NCI-H748 treated with DMSO at 0.1 percent for 48 hours (cell line): ENCODE results near the gene GMPR2.

Experiments used
- DNase-seq: peaks from one replicate; lab custom pipeline; 2025; lab: John Stamatoyannopoulos, UW

The GMPR2 gene

GRCh38 chr14:24268225-24268624 is 35.5 kb downstream of the GMPR2 start:
- DNase-seq: no peak

- DNase-seq: no peak
Measured at GRCh38 chr14:24269368-24269767, 36.6 kb downstream of the GMPR2 start.

GRCh38 chr14:24269910-24270536 is 37.3 kb downstream of the GMPR2 start:
- DNase-seq: no peak

DNA sequence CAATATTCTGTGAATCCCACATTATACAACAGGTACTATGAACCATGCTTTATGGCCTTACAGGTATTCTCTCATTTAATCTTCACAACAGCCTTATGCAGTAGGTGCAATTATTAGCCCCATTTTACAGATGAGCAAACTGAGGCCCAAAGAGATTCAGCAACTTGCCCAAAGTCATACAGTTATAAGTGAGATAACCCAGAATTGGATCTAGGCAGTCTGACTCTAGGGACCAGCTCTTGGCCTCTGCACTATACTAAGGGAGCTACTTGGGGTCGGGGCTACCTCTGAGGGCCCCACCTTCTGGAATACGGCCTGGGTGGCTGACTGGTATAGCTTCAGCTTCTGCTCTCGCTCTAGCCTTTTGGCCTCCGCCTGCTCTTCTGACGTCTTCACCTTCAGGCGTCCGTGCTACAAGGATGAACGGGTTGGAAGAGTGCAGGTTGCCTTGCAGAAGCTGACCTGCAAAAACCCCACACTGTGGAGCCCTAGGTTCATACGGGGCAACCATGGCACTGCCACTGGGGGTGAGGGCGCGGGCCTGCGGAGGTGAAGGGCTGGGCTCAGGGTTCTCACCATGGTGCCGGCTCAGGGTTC is 37.9 kb downstream of the GMPR2 start:
- DNase-seq: no peak

DNA sequence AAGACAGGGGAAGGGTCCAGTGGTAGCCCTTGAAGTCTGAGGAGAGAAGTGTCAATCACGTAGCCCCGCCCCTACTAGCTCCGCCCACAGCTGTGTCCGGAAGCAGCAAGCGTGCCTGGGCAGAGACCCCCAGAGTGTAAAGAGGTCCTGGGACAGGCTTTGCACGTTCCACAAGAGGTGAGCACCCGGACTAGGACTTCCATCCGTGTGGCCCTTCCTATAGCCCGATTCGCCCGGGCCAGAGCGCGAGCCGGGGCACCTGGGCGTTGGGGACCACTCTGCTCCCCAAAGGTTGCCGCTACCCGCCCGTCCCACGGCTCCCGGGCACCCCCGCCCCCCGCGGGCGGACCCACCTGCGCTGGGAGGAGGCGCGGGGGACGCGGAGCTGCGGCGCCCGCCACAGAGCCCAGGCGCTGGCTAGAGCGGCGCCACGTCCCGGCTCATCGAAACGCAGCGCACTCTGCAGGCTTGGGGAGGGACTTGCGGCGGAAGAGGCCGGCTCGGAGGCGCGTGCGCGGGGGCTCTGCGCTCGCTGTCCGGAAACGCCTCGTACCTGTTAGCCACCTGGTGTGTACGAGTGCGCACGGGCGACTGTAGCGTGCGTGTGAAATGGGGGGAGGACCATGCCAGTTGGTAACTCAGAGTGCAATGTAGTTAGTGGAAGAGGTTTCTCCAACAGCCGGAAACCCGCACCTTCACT is 38.6 kb downstream of the GMPR2 start, which contains the start of gene RABGGTA:
TSS of gene RABGGTA (minus strand) at position 464 of the 700 bp plus-strand sequence. CDS start 482 bp downstream, outside the sequence.
- DNase-seq: peak; percentile 80

DNA sequence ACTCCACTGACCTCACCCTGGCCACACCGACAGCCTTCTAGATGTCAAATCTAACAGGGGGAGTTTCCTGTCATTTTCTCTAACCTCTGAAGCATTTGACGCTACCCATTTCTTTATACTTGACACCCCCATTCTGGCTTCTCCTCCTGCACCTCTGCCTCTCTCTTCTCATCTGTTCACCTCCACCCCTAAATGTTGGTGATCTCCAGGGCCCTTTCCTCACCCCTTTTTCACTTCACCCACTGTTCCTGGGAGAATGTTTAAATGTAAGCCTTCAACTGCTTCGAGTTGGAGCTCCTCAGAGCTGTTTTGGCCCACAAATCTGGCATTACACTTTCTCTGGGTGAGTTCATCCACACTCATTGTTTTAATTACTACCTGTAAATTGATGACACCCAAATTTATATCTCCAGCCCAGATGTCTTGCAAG is 39.1 kb downstream of the GMPR2 start:
- no peak for DNase-seq

DNA sequence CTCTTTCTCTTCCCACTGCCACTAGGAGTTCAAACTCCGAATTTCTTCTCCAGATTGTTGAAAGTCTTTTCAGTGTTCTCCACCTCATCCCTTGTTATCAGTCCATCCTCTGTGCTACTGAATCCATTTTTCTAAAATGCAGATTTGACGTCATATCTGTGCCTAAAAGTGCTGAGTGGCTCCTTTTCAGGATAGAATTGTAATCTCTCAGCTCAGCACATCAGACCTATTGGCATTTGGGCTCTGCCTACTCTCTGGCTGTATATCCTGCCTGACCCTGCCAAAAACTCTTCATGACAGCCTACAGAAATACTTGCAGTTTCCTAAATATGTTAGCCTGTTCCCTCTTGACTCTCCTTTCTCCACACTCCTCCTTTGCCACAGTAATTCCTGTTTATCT is 39.7 kb downstream of the GMPR2 start:
- DNase-seq: no peak

DNA sequence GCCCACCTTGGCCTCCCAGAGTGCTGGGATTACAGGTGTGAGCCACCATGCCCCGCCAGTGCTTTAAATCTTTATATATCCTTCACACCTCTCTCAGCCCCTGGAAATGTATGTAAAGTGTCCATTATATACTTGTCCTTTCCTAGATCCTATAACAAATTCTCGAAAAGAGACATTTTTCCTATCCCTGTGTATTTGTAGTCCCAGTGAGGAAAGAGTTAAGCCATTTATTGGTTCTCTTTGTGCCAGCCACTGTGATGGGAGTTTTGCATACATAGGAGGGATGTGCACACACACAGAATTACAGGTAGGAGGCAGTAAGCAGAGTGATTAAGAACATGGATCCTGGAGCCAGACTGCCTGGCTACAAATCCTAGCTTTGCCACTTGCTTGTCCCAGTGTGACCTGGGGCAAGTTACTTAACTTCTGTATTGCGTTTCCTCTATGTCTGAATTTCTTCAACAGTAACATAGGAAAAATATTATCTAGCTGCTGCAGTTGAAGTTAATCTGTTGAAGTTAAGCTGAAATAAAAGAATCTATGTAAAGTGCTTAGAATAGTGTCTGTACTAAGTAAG is 40.8 kb downstream of the GMPR2 start:
- no peak for DNase-seq

DNA sequence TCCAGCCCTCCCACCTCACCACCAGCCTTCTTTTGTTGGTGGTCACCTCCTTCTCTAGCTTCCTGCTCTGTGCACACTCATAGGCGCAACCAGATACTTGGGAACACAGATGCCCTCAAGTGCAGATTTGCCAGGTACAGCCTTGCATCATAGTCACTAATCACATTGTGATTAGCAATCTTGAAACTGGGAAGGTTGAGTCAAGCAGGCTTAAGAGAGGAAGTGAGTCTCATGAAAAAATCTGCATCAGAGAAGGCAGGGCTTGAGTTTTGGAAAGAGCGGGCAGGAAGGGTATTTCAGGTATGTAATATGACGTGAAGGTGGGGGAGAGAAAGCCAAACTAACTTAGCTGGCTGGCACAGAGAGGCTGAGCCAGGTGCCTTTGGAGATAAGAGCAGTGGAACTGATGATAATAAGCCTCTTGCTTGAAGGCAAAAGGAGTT is 41.4 kb downstream of the GMPR2 start:
- DNase-seq: no peak

DNA sequence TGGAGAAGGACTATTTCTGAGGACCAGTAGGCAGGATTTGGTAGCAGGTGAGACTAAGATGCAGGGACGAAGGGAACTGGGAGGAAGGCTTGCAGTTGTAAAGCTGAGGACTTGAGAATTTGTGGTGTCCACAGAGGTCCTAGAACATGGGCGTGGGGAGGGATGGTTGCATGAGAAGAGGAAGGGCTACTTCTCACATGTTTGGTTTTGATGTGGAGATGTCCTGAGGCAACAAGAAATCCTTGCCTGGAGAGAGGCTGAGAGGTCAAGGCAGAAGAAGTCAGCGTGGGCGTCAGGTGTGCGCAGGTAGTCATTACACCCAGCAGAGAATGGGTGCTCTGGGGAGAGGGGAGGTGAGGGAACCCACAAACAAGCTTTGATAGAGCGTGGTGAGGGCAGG is 44.3 kb downstream of the GMPR2 start:
- no peak for DNase-seq

- no peak for DNase-seq
Measured at GRCh38 chr14:24277606-24278321, 45.0 kb downstream of the GMPR2 start.

DNA sequence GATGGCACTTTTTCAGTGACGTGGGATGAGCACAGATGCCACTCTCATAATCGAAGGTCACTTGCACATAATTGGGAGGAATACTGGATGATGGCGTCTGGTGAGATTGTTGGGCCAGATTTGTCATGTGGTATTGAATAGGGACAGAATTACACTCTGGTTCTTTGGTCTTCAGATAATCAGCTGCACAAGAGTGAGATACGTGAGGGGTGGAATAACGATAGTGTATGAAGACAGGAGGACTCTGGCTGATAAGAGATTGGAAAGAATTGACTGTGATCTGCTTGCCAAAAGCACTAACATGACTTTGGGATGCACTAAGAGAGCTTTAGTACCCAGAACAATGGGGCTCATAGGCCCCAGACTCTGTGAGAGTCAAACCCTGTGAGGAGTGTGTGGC is 45.7 kb downstream of the GMPR2 start:
- no peak for DNase-seq

DNA sequence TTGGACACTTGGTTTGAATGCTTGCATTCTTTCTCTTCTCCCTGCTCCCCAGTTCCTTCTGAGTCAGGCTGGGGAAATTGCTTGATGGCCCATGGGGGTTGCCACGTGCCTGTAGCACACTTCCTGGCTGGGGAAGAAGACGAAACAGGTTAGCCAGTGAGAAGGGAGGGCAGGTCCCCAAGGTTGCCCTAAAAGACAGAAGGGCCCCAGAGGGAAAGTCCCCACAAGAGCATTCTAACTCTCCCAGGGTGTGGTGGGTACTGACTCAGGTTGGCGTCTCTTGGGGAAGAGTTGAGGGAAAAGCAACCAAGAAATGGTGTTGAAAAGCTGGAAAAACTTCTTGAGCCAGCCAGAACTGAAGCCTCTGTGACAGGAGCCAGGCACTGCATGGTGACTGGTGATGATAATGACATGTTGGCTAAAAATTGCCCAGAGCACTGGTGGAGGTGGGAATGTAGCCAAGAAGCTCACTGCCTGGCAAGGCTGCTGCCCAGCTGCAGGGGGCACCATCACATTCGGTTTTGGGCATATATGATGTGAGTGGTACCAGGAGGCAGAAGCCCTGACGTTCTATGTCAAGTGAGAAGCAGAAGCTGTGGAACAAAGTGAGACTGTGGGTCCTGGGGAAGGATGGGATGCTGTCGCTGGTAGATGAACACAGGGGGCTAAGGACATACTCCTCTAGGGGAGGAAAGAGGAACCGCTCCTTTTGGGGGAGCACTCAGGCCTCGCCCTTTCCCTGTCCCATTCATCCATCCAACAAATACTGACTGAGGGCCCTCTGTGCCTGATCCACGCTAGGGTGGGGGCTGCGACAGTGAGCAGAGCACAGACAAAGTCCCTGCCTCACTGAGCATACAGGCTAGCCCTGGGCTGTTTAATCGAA is 46.8 kb downstream of the GMPR2 start:
- no peak for DNase-seq

DNA sequence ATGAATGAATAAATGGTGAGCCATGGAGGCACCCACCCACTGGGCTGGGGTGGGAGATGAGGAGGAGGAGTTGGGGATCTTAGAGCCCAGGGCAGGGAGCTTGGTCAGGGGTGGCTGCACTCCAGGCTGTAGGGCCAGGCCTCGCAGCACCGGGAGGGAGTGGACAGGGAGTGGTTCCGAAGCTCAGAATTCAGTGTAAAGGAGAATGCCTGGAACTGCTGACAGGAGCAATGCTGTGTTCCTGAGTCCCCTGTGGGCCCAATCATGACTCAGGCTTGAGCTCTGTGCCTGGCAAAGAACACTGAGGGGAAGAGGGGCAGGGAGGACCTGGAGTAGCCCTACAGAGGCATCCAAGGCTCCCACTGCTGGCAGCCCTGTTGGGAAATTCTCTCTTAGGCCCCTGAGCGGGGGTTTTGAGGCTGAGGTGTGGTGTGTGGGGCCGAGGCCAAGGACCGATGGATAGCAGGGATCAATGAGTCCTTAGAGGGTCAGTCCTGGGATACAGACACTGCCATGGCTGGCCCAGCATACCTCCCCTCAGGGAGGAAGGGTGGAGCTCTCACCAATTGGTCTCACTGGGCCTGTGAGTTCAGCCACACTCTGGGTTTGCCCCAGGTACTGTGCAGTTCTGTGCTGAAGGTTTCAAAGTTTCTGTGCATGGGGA is 48.2 kb downstream of the GMPR2 start:
- DNase-seq: no peak

- DNase-seq: no peak
Measured at GRCh38 chr14:24281636-24282035, 48.9 kb downstream of the GMPR2 start.

- no peak for DNase-seq
Measured at GRCh38 chr14:24282736-24283135, 50.0 kb downstream of the GMPR2 start.

- no peak for DNase-seq
Measured at GRCh38 chr14:24283796-24284460, 51.2 kb downstream of the GMPR2 start.

- DNase-seq: no peak
Measured at GRCh38 chr14:24284501-24285035, 51.8 kb downstream of the GMPR2 start.

- DNase-seq: no peak
Measured at GRCh38 chr14:24285351-24285750, 52.6 kb downstream of the GMPR2 start.

GRCh38 chr14:24286996-24287395 is 54.3 kb downstream of the GMPR2 start:
- DNase-seq: no peak
